Astrocyte of the hippocampus (primary cell): ENCODE results near the gene B3GALT6.

Source experiments
- DNase-seq: peaks from one replicate; pipeline ENCODE4 v3.0.0; 2011; ENCODE audit warnings: low read depth, low spot score

The B3GALT6 gene

GRCh38 chr1:1215881-1216605 lies 16.0 kb upstream of the B3GALT6 start:
- DNase-seq: no peak

DNA sequence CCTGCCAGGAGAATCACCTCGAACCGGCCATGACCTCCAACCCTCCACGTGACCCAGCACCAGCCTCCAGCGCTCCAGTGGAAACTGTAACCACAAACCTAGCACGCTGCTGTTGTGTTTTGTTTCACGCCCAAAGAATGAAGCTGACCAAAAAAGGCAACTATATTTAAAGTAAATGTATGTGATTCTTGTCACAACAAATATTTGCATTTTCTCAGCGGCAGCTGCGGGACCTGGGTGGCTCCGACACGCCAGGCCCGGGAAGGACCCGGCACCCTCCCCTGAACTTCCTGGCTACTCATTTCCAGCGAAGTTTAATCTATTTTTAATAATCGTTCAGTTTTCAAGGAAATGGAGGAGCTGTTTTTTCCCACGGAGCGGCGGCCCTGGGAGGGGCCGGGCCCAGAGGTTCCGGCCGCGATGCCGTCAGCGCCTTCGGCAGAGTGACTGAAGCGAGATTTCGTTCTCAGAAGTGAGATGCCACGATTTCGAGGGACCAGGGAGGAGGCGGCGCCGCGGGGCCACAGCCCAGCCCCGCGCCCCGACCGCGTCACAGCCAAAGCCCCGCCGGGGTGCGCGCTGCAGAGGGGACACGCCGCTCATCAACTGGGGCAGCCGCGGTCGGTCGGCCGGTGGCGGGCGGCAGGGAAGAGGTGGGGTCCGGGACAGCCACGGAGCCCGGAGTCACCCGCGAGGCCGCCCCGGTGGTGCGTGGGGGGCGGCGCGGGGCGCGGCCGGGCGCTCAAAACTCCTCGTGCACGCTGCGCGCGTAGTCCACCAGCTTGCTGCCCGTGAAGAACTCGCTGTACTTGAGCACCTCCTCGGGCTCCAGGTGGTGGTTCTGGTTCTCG lies 15.0 kb upstream of the B3GALT6 start:
- no peak for DNase-seq

DNA sequence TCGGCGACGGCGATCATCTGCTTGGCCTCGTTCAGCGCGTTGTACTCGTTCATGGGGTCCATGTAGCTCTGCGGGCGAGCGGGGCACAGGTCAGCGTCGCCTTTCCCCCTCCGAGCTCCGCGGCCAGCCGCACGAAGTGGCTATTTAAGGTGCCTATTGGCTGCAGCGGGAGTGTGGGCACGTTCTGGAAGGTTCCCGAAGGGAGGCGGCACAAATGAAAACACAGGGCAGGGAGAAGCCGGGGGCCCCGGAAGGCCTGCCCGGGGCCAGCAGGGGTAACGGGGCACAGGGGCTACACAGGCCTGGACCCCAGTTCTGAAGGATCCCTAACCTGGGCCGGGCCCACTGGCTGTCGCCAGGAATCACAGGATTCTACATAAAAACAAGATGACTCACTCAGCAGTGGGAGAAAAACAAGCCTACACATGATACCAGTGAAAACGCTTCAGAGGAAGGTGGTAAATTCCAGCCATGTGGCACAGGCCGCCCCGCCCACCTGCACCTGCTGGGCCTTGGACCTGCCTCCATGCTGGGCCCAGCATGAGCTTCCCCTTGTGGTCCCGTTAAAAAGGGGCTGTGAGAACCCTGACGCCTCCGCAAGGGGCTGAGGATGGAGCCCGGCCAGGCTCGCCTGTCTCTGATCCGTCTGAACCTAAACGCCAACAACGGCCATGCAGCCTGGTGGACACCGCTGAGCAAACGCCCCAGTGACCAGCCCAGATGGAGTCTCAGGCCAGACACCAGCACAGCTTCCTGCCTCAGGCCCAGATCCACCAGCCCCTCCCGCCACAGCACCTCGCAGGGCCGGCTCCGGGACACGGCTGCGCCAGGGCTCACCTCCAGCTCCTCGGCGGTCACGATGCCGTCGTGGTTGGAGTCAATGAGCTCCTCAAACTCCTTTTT lies 14.2 kb upstream of the B3GALT6 start:
- DNase-seq: peak; percentile 55

DNA sequence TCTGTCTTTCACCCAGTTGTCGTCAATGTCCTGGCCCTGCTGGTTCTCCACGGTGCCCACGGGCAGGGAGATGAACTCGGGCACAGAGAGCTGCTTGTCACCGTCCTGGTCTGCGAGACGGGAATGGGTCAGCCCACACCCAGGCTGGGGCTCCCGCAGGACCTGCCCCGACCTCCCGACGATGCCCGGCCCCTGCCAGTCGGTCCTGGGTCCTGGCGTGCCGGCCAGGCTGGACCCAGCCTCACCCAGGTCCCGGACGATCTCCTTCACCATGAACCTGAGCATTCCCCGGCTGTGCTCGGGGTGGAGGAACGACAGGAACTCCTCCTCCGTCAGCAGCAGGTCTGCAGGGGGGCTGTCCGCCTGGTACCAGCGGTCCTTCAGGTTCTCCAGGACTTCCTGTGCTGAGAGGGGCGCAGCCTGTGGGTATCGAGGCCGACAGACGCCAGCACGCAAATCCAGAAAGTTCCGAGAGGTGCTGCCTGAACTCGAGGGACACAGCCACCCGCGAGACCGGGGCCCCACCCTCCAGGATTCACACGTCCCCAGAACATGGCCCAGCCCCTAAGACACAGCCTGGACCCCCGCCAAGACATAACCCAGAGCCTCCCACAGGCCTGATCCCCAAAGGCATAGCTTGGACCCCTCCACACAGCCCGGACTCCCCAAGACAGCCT lies 13.4 kb upstream of the B3GALT6 start:
- DNase-seq: no peak

GRCh38 chr1:1219341-1219740 lies 12.7 kb upstream of the B3GALT6 start:
- DNase-seq: no peak

- no peak for DNase-seq
These were observed 11.8 kb upstream of the B3GALT6 start for GRCh38 chr1:1220197-1220596.

DNA sequence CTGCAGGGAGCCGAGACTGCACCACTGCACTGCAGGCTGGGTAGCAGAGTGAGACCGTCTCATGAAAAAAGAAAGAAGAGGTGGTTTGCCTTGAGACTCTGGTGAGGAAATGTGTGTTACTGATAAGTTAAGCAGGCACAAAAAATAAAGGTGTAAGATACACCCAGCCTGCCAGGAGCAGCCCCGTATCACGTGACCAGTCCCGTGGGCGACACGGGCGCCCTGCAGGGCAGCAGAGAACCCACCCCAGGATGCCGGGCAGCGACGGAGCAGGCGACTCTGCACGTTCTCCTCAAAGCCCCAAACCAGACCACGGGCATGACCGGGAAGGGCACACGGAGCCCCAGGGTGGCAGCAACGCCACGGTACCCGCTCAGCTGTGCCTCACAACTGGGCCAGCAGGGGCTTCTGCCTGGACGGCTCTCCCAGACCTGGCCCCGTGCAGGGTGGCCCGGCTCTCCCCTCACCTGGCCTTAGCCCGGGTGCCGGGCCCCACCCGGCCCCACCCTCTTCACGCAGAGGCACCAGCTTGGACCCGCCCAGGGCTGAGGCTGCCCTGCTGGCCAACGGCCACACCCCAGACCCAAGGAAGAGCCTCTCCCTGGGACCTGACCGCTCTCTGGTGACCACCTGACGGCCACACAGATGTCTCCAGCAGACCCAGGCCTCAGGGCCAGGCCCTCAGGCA lies 10.0 kb upstream of the B3GALT6 start:
- no peak for DNase-seq

DNA sequence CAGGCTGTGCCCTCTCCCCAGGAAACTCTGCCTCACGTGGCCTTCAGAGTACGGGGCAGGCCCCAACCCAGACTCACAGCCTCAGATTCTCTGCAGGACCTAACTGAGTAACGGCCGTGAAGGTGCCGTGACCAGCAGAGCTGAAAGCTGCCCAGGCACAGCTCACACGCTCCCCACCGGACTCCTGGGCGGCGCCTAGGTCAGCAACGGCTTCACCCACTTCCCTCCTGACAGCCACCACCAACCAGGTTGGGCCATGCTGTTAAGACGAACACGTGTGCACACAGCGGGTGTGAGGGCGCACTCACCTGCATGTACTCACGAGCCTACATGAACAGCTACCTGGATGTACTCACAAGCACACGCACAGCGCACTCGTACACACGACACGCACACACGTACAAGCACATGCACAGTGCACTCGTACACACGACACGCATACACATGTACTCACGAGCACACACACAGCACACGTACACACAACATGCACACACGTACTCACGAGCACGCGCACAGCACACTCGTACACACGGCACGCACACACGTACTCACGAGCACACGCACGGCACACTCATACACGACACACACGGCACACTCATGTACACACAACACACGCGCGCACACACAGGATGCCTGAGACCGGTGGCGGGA lies 9.3 kb upstream of the B3GALT6 start:
- DNase-seq: no peak

DNA sequence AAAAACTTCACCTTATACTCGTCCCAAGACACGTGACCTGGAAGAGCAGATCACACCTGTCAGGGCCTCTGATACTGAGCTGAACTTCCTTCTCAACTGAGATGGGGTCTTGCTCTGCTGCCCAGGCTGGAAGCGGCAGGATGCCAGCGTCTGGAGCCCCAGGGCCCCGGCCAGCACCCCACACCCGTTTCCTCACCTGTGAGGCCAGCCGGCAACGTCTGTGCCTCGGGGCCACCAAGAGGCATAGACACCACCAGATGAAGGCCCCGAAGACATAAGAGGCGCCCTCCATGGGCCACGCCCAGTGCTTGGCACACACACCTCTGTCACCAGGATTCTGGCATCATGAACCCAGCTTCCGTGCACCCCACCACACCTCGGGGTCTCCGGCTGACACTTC lies 8.7 kb upstream of the B3GALT6 start:
- no peak for DNase-seq

DNA sequence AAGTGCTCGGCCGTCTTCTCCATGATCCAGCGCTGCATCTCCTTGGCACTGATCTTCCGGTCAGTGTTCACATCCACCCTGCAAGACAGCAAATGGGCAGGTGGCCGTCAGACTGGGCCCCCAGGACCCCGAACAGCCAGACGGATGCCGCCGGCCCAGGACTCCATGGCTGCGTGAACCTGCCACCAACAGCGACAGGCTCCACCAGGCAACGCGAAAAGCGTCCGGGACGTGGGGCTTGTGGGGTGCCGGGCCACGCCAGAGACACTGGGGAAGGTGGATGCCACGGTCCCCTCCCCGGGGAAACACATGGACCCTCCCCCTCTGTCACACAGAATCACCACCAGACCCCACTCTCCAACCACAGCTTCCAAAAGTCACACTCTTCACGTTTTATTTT lies 8.1 kb upstream of the B3GALT6 start:
- no peak for DNase-seq

DNA sequence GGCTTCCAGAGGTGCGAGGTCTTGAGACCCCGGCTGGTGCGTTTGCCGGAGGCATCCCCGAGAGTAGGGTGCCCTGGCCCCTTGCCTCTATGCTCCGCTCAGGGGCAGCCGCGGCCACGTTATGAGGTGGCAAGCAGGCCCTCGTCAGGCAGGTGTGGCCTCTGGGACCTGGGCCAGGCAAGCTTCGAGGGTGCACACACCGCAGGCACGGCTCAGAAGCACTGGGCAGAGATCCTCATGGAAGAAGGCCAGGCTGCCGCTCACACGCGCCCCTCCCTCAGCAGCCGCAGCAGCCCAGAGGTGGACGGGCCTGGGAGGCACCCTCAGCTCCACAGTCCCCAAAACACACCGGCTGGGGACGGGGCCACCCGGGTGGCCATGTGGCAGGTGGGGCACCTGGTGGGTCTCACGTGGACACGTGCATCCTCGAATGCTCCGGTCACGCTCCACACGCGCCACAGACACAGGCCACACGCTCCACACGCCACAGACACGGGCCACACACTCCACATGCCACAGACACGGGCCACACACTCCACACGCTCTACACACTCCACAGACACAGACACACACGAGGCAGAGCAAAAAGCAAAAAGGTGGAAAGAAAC lies 6.7 kb upstream of the B3GALT6 start:
- DNase-seq: no peak

DNA sequence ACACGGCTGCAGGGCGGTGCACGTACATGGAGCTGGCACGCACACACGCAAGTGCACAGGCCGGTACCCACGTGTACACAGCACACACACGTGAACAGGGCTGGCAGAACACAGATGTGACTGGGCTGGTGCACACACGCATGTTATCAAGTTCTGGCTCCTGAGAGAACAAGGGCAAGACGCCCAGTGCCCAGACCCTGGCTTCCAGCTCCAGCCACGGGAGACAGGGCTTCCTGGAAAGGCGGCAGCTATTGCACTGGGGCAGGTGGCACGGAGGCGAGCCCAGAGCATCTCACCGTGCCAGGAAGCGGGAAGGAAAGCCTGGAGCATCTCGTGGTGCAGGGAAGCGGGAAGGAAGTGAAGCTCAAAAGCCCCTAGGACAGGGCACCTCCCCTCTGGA lies 6.1 kb upstream of the B3GALT6 start:
- DNase-seq: no peak

DNA sequence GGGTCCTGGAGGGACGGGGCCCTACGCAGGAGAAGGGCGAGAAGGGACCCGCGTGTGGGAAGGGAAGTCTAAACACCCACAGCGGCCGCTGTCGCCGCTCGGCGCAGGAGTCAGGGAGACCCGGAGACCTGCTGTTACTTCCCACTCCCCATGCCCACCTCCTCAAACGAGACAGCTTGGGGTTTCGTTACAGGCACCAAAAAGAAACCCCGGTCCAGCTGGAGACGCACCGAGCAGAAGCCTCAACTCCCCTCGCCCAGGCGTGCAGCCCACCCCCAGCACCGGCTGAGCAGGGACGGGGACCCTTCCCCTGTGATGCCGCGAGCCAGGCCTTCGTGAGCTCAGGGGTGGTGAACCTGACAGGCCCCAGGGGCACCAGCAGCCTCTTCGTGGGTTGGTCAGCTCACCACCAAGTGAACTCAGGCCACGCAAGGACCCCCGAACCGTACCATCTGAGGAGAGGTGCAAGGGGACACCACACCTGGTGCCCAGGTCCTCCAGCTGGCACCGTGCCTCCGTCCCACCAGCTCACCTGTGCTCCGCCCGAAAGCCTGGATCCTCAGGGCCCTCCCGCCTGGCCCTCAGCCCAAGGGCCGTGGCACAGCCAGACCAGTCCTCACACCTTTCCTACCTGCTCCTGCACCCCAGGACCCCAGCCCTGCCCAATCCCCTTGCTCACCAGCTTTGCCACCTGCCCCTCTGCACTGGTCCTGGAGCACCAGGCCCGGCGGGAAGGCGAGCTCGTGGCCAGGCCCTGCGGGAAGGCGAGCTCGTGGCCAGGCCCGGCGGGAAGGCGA lies 5.3 kb upstream of the B3GALT6 start:
- DNase-seq: no peak

DNA sequence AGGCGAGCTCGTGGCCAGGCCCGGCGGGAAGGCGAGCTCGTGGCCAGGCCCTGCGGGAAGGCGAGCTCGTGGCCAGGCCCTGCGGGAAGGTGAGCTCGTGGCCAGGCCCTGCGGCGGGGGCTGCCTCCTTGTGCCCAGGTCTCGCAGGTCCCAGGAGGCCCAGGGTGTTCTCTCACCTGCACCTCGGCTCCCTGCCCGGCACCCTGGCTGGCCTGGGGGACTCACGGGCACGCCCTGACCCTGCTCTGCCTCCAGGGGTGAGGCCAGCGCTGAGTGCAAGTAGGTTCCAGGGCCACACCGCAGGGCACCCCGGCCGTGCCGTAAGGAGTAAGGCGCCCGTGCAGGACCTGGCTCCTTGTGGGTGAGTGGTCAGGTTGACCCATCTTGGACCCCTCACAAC lies 4.7 kb upstream of the B3GALT6 start:
- no peak for DNase-seq

DNA sequence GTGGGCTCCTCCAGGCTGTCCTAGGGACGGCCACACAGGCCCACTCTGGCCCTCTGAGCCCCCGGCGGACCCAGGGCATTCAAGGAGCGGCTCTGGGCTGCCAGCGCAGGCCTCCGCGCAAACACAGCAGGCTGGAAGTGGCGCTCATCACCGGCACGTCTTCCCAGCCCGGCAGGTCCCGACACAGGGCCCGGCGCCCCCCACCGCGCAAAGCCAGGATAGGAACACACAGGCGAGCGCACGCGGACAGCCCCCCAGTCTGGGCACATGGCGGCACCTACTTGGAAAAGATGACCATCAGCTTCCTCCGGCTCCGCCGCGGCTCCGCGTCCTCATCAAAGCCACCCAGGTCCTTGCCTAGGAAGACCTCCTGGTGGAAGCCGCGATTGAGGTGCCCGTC lies 3.9 kb upstream of the B3GALT6 start:
- no peak for DNase-seq

DNA sequence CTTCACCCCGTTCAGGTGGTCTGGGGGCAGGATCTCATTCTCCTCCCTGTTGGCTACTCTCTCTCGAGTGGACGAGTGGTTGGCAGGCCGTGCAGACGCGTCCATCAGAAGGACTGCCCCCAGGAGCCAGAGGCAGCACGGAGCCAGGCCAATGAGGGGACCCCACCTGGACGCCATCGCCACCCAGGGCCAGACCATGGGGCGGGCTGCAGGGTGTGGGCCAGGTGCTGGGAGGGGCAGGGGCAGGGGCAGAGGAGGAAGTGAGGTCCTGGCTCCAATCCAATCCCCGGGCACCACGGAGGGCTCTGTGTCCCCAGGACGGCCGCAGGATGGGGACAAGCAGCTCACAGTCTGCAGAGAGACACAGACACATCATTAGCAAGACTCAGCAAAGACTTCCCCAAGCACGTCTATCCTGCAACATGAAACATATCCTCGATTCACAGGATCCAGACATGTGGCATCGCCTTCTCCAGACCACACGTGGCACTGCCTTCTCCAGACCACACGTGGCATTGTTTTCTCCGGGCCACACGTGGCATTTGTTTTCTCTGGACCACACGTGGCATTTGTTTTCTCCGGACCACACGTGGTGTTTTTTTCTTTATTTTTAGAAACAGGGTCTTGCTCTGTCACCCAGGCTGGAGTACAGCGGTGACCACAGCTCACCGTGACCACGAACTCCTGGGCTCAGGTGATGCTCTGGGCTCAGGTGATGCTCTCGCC lies 3.3 kb upstream of the B3GALT6 start:
- no peak for DNase-seq

DNA sequence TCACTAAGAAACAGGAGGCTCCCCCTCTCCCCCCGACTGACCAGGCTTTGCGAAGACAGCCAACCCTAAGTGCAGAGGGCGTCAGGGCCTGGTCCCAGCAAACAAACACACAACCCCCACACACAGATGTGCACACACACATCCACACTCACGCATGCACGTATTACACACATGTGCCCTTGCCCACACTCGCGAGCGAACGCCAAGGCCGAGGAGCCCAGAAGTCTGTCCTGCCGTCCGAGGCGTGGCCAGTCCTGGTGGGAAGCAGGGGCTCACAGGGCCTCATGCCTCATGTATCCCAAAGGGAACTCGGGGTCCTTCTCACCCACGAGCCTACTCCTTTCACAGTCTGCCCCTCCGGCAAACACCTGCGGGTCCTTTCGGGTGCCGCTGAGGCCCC lies 2.3 kb upstream of the B3GALT6 start:
- no peak for DNase-seq

- DNase-seq: peak; percentile 74
These were observed 1.2 kb upstream of the B3GALT6 start for GRCh38 chr1:1230656-1231399.
